HCT116 (cell line): ENCODE data around the gene CTIF. TPM values are rescaled to one million over a fixed set of nuclear protein-coding genes. Genes with fewer than 3 reads are reported as not detected.

ENCODE experiments used
- ATAC-seq: fragments of 200-7000 bp; cut with Tn5 transposase; 2 replicates; pipeline ENCODE4 v1.9.1; 2020; ENCODE audit warnings: mild to moderate bottlenecking, moderate library complexity
- BruUV-seq: library from RNA; stranded (reverse); fragments of 400-500 nt; replicated peaks from 2 replicates; lab custom pipeline; 2021; lab: Mats Ljungman, UMichigan
- CTCF ChIA-PET: fragments of 300-600 bp; sonication (Branson Sonifier 250); formaldehyde crosslinking; loops from one replicate; lab custom pipeline; 2021; ENCODE audit warnings: antibody characterized with exemption; lab: Charles Lee
- POLR2A ChIA-PET: fragments of 300-600, 350-600 bp; sonication (Branson Sonifier 250); formaldehyde crosslinking; loops from one replicate; lab custom pipeline; 2021; ENCODE audit warnings: antibody characterized with exemption; lab: Charles Lee
- RAD21 ChIA-PET, 2 experiments: fragments of 300-600 bp; sonication (Branson Sonifier 250); formaldehyde crosslinking; loops; one replicate each; lab custom pipeline; 2023; ENCODE audit warnings: low total read pairs in 2 of 2; ENCODE audit not compliant: uncharacterized antibody in 2 of 2, unreplicated experiment in 2 of 2, low non-redundant PET in 1 of 2; lab: Charles Lee
- DNase-seq: peaks from one replicate; pipeline ENCODE4 v3.0.0-alpha.2; 2010; ENCODE audit warnings: low read depth, low spot score
- H2AFZ ChIP-seq: fragments of 200-600 bp; shearing (Covaris generic), sonication (generic); 2 replicates; pipeline ENCODE4 v1.6.1; 2017; ENCODE audit warnings: low read depth, mixed run types, mixed read lengths, antibody characterized with exemption, low read length; ENCODE audit not compliant: poor library complexity, severe bottlenecking
- H3K27ac ChIP-seq: 2 replicates; pipeline ENCODE4 v1.5.1; 2012; ENCODE audit warnings: low read depth, low read length
- H3K27me3 ChIP-seq: fragments of 200-600 bp; sonication (generic); 2 replicates; pipeline ENCODE4 v1.6.1; 2016; ENCODE audit warnings: mixed run types, low read length, mixed read lengths; ENCODE audit not compliant: insufficient read depth
- H3K36me3 ChIP-seq, 2 experiments: fragments of 200-500 bp in 1 of 2; fragments of 200-600 bp in 1 of 2; sonication (Bioruptor generic) in 1 of 2; sonication (generic) in 1 of 2; 2 replicates each; pipeline versions ENCODE4 v1.5.1 to v1.6.1; 2014 to 2016; ENCODE audit warnings: low read length in 2 of 2, inconsistent platforms in 1 of 2, mixed read lengths in 1 of 2, mixed run types in 1 of 2; ENCODE audit not compliant: insufficient read depth in 2 of 2, control insufficient read depth in 1 of 2
- H3K4me1 ChIP-seq, 2 experiments: fragments of 200-600 bp in 1 of 2; sonication (generic) in 1 of 2; 2 replicates each; pipeline versions ENCODE4 v1.5.1 to v1.6.1; 2012 to 2017; ENCODE audit warnings: low read length in 2 of 2, inconsistent platforms in 1 of 2, mild to moderate bottlenecking in 1 of 2, mixed read lengths in 1 of 2, mixed run types in 1 of 2, moderate library complexity in 1 of 2; ENCODE audit not compliant: insufficient read depth in 2 of 2, control insufficient read depth in 1 of 2
- H3K4me2 ChIP-seq: fragments of 200-600 bp; sonication (generic); 2 replicates; pipeline ENCODE4 v1.6.1; 2017; ENCODE audit warnings: mixed run types, low read length, mixed read lengths
- H3K4me3 ChIP-seq, 2 experiments: fragments of 200-600 bp in 1 of 2; sonication (generic) in 1 of 2; replicated peaks in 1 of 2; 2 replicates each; pipeline ENCODE4 v1.5.1; 2011 to 2016; ENCODE audit warnings: low read length in 2 of 2, control low read depth in 1 of 2, low read depth in 1 of 2, mild to moderate bottlenecking in 1 of 2, mixed read lengths in 1 of 2, mixed run types in 1 of 2
- H3K79me2 ChIP-seq: fragments of 200-600 bp; sonication (generic); 2 replicates; pipeline ENCODE4 v1.6.1; 2017; ENCODE audit warnings: mild to moderate bottlenecking, mixed run types, low read length, moderate library complexity, mixed read lengths; ENCODE audit not compliant: insufficient read depth
- H3K9ac ChIP-seq: fragments of 200-600 bp; sonication (generic); 2 replicates; pipeline ENCODE4 v1.6.1; 2016; ENCODE audit warnings: low read length, mixed read lengths
- H3K9me2 ChIP-seq: fragments of 200-600 bp; sonication (generic), shearing (Covaris generic); 2 replicates; pipeline ENCODE4 v1.6.1; 2017; ENCODE audit warnings: mixed run types, mild to moderate bottlenecking, moderate library complexity; ENCODE audit not compliant: insufficient read depth
- H3K9me3 ChIP-seq, 2 experiments: fragments of 200-500 bp in 1 of 2; fragments of 200-600 bp in 1 of 2; sonication (Bioruptor generic) in 1 of 2; sonication (generic) in 1 of 2; 2 replicates each; pipeline ENCODE4 v1.6.1; 2014 to 2017; ENCODE audit warnings: low read length in 2 of 2, mixed read lengths in 2 of 2, inconsistent platforms in 1 of 2, low read depth in 1 of 2, mild to moderate bottlenecking in 1 of 2, mixed run types in 1 of 2, moderate library complexity in 1 of 2; ENCODE audit not compliant: control insufficient read depth in 1 of 2, insufficient read depth in 1 of 2
- H4K20me1 ChIP-seq: fragments of 200-600 bp; sonication (generic), shearing (Covaris generic); 2 replicates; pipeline ENCODE4 v1.6.1; 2017; ENCODE audit warnings: mixed run types, mild to moderate bottlenecking, moderate library complexity; ENCODE audit not compliant: insufficient read depth
- ATF3 ChIP-seq: IDR thresholded peaks from 2 replicates; pipeline ENCODE4 v1.6.1; 2012
- CBX3 ChIP-seq: IDR thresholded peaks from 2 replicates; pipeline ENCODE4 v1.6.1; 2012; ENCODE audit warnings: low read depth
- CEBPB ChIP-seq: IDR thresholded peaks from 2 replicates; pipeline ENCODE4 v1.6.1; 2012; ENCODE audit warnings: low read depth
- ELF1 ChIP-seq: IDR thresholded peaks from 2 replicates; pipeline ENCODE4 v1.6.1; 2012; ENCODE audit warnings: low read depth, borderline replicate concordance
- EZH2phosphoT487 ChIP-seq: fragments of 200-600 bp; IDR thresholded peaks from 2 replicates; pipeline ENCODE4 v1.6.1; 2018; ENCODE audit warnings: antibody characterized with exemption, borderline replicate concordance
- FOSL1 ChIP-seq: IDR thresholded peaks from 2 replicates; pipeline ENCODE4 v1.6.1; 2012; ENCODE audit warnings: low read depth
- MAX ChIP-seq: IDR thresholded peaks from 2 replicates; pipeline ENCODE4 v1.6.1; 2012
- RAD21 ChIP-seq: IDR thresholded peaks from 2 replicates; pipeline ENCODE4 v1.6.1; 2012; ENCODE audit warnings: low read depth, mild to moderate bottlenecking
- SIN3A ChIP-seq: IDR thresholded peaks from 2 replicates; pipeline ENCODE4 v1.6.1; 2012; ENCODE audit warnings: low read depth
- SRF ChIP-seq: IDR thresholded peaks from 2 replicates; pipeline ENCODE4 v1.6.1; 2012; ENCODE audit warnings: low read depth
- TCF7L2 ChIP-seq: IDR thresholded peaks from 2 replicates; pipeline ENCODE4 v1.7.0; 2011; ENCODE audit warnings: borderline replicate concordance, inconsistent platforms; ENCODE audit not compliant: insufficient read depth, insufficient read length; ENCODE audit errors: extremely low read depth
- YY1 ChIP-seq: IDR thresholded peaks from 2 replicates; pipeline ENCODE4 v1.6.1; 2011; ENCODE audit warnings: low read length, low read depth, moderate library complexity, mild to moderate bottlenecking; ENCODE audit not compliant: insufficient replicate concordance; ENCODE audit errors: extremely low read depth
- ZFX ChIP-seq: fragments of 450-650 bp; IDR thresholded peaks from 2 replicates; pipeline ENCODE4 v1.6.1; 2017
- intact Hi-C: fragments of 100-400 bp; cut with micrococcal nuclease; formaldehyde crosslinking; loops from 2 replicates; pipeline ENCODE4 v1.10.0; 2022
- total RNA-seq: library from RNA; stranded (reverse); gene quantifications from one replicate; pipeline ENCODE4 v1.2.1, GENCODE V29; 2021; ENCODE audit not compliant: unreplicated experiment
- TF ChIP-seq, protein P1 (sequence below): IDR thresholded peaks from 2 replicates; pipeline ENCODE4 v1.6.1; 2011; ENCODE audit warnings: mild to moderate bottlenecking, low read length, moderate library complexity; ENCODE audit not compliant: insufficient replicate concordance; ENCODE audit errors: extremely low read depth
- TF ChIP-seq, protein P2 (sequence below), 3 experiments: fragments of 200-600 bp in 1 of 3; sonication (generic) in 1 of 3; IDR thresholded peaks in 2 of 3; conservative IDR thresholded peaks in 1 of 3; 2 replicates each; pipeline ENCODE4 v1.5.1; 2012 to 2017; ENCODE audit warnings: low read depth in 2 of 3, low read length in 2 of 3, antibody characterized with exemption in 1 of 3, borderline replicate concordance in 1 of 3, control low read depth in 1 of 3, mild to moderate bottlenecking in 1 of 3, mixed read lengths in 1 of 3, mixed run types in 1 of 3, moderate library complexity in 1 of 3; ENCODE audit not compliant: insufficient read depth in 1 of 3

The CTIF gene
- total RNA-seq, 1 experiment from 2014 or later = 19.7 TPM

GRCh38 chr18:48687346-48688042 is 148.7 kb downstream of the CTIF start:
- ChIA-PET RAD21 (no interaction called here), CTCF (no interaction called here), POLR2A (no interaction called here)
- Histone ChIP-seq H3K27me3 (no peaks in the 10 kb centered on the region), H3K27ac (no peak overlapping the region), H3K4me1 (peaks cover 0 to 4% of the 10 kb centered on the region in 2 experiments; a peak in 1 of 4 replicates), H2AFZ (no peak overlapping the region), H3K4me2 (no peak overlapping the region), H3K9ac (no peak overlapping the region), H4K20me1 (no peaks in the 10 kb centered on the region), H3K4me3 (no peak overlapping the region), H3K9me2 (no peaks in the 10 kb centered on the region), H3K79me2 (no peaks in the 10 kb centered on the region), H3K36me3 (no peaks in the 10 kb centered on the region), H3K9me3 (no peaks in the 10 kb centered on the region)
- DNase-seq (no peak), ATAC-seq (no peak)
- intact Hi-C loops = no loop called here
- no TSS peak for BruUV-seq
- TF ChIP-seq SIN3A (no peak), YY1 (no peak), CBX3 (no peak), FOSL1 (no peak), MAX (no peak), ATF3 (no peak), CEBPB (no peak), TCF7L2 (no peak), RAD21 (no peak), EZH2phosphoT487 (no peak), SRF (no peak), ZFX (no peak), ELF1 (no peak)
- TF ChIP-seq, protein P1, sequence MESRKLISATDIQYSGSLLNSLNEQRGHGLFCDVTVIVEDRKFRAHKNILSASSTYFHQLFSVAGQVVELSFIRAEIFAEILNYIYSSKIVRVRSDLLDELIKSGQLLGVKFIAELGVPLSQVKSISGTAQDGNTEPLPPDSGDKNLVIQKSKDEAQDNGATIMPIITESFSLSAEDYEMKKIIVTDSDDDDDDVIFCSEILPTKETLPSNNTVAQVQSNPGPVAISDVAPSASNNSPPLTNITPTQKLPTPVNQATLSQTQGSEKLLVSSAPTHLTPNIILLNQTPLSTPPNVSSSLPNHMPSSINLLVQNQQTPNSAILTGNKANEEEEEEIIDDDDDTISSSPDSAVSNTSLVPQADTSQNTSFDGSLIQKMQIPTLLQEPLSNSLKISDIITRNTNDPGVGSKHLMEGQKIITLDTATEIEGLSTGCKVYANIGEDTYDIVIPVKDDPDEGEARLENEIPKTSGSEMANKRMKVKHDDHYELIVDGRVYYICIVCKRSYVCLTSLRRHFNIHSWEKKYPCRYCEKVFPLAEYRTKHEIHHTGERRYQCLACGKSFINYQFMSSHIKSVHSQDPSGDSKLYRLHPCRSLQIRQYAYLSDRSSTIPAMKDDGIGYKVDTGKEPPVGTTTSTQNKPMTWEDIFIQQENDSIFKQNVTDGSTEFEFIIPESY = no peak
- TF ChIP-seq, protein P2, sequence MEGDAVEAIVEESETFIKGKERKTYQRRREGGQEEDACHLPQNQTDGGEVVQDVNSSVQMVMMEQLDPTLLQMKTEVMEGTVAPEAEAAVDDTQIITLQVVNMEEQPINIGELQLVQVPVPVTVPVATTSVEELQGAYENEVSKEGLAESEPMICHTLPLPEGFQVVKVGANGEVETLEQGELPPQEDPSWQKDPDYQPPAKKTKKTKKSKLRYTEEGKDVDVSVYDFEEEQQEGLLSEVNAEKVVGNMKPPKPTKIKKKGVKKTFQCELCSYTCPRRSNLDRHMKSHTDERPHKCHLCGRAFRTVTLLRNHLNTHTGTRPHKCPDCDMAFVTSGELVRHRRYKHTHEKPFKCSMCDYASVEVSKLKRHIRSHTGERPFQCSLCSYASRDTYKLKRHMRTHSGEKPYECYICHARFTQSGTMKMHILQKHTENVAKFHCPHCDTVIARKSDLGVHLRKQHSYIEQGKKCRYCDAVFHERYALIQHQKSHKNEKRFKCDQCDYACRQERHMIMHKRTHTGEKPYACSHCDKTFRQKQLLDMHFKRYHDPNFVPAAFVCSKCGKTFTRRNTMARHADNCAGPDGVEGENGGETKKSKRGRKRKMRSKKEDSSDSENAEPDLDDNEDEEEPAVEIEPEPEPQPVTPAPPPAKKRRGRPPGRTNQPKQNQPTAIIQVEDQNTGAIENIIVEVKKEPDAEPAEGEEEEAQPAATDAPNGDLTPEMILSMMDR (IDR thresholded peaks at IDR 0.05 in 2 of 3, conservative IDR thresholded peaks at IDR 0.05 in 1 of 3; ENCODE audit: borderline replicate concordance in 1 of 3, insufficient read depth in 1 of 3, low read depth in 2 of 3, low read length in 2 of 3) = no peak
